Progenitor cell of endocrine pancreas (in vitro differentiated cells): ENCODE data around the gene PTPRM. TPM values are rescaled to one million over a fixed set of nuclear protein-coding genes. Genes with fewer than 3 reads are reported as not detected.

Source experiments
- DNase-seq: peaks from one replicate; pipeline ENCODE4 v3.0.0; 2021; ENCODE audit warnings: low spot score; ENCODE audit not compliant: unreplicated experiment
- H3K27ac Mint-ChIP-seq: 2 replicates; pipeline ENCODE4 v1.8.0; 2021; ENCODE audit warnings: mild to moderate bottlenecking, moderate library complexity, mixed read lengths
- H3K27me3 Mint-ChIP-seq: 2 replicates; pipeline ENCODE4 v1.8.0; 2021; ENCODE audit warnings: mixed read lengths
- H3K36me3 Mint-ChIP-seq: 2 replicates; pipeline ENCODE4 v1.8.0; 2022; ENCODE audit warnings: mixed read lengths; ENCODE audit not compliant: insufficient read depth
- H3K4me1 Mint-ChIP-seq: 2 replicates; pipeline ENCODE4 v1.8.0; 2021; ENCODE audit warnings: low read depth, mixed read lengths
- H3K4me3 Mint-ChIP-seq: 2 replicates; pipeline ENCODE4 v1.8.0; 2021; ENCODE audit warnings: low read depth, mild to moderate bottlenecking, moderate library complexity, mixed read lengths
- H3K9me3 Mint-ChIP-seq: 2 replicates; pipeline ENCODE4 v1.8.0; 2021; ENCODE audit warnings: low read depth, mixed read lengths
- CTCF ChIP-seq: fragments of 200-600 bp; sonication (generic); IDR thresholded peaks from one replicate; pipeline ENCODE4 v1.5.0; 2021; ENCODE audit warnings: antibody characterized with exemption, mild to moderate bottlenecking; ENCODE audit not compliant: unreplicated experiment
- total RNA-seq: library from RNA; stranded (reverse); gene quantifications from 2 replicates; pipeline ENCODE4 v1.2.1, GENCODE V29; 2021

Gene PTPRM
- total RNA-seq, 1 donor from 2014 or later = 23.2 TPM

GRCh38 chr18:7584646-7585275, 17.6 kb downstream of the PTPRM start:
- no peak for TF ChIP-seq CTCF
- no peak overlapping the region for H3K4me3 Mint-ChIP-seq
- H3K27me3 Mint-ChIP-seq = no peaks in the 10 kb centered on the region
- H3K36me3 Mint-ChIP-seq = peaks cover 1% of the 10 kb centered on the region
- H3K4me1 Mint-ChIP-seq = peaks cover 2% of the 10 kb centered on the region
- DNase-seq = no peak
- H3K27ac Mint-ChIP-seq = no peak overlapping the region
- no peaks in the 10 kb centered on the region for H3K9me3 Mint-ChIP-seq

GRCh38 chr18:7585276-7585670, 18.2 kb downstream of the PTPRM start:
- no peaks in the 10 kb centered on the region for H3K9me3 Mint-ChIP-seq
- H3K27ac Mint-ChIP-seq = no peak overlapping the region
- TF ChIP-seq CTCF = no peak
- DNase-seq = no peak
- peaks cover 2% of the 10 kb centered on the region for H3K4me1 Mint-ChIP-seq
- peaks cover 1% of the 10 kb centered on the region for H3K36me3 Mint-ChIP-seq
- H3K4me3 Mint-ChIP-seq = no peak overlapping the region
- H3K27me3 Mint-ChIP-seq = no peaks in the 10 kb centered on the region

- Mint-ChIP-seq H3K27ac (no peak overlapping the region), H3K9me3 (no peaks in the 10 kb centered on the region), H3K4me3 (no peak overlapping the region), H3K36me3 (peaks cover 1% of the 10 kb centered on the region), H3K4me1 (peaks cover 2% of the 10 kb centered on the region), H3K27me3 (no peaks in the 10 kb centered on the region)
- DNase-seq = no peak
- no peak for TF ChIP-seq CTCF
Measured at GRCh38 chr18:7586379-7586778, 19.3 kb downstream of the PTPRM start.

- no peaks in the 10 kb centered on the region for H3K36me3 Mint-ChIP-seq
- peaks cover 10% of the 10 kb centered on the region for H3K4me1 Mint-ChIP-seq
- H3K4me3 Mint-ChIP-seq = no peak overlapping the region
- no peak for DNase-seq
- TF ChIP-seq CTCF = no peak
- no peak overlapping the region for H3K27ac Mint-ChIP-seq
- no peaks in the 10 kb centered on the region for H3K9me3 Mint-ChIP-seq
- no peaks in the 10 kb centered on the region for H3K27me3 Mint-ChIP-seq
Measured at GRCh38 chr18:7590826-7591560, 23.9 kb downstream of the PTPRM start.

- H3K4me1 Mint-ChIP-seq = peaks cover 13% of the 10 kb centered on the region
- peak; percentile 51 for TF ChIP-seq CTCF
- no peaks in the 10 kb centered on the region for H3K36me3 Mint-ChIP-seq
- no peak overlapping the region for H3K4me3 Mint-ChIP-seq
- no peak for DNase-seq
- no peaks in the 10 kb centered on the region for H3K9me3 Mint-ChIP-seq
- no peak overlapping the region for H3K27ac Mint-ChIP-seq
- no peaks in the 10 kb centered on the region for H3K27me3 Mint-ChIP-seq
Measured at GRCh38 chr18:7592305-7593071, 25.4 kb downstream of the PTPRM start.
